PC-3 (cell line): ENCODE data around the gene ZFP1. TPM values are rescaled to one million over a fixed set of nuclear protein-coding genes. Genes with fewer than 3 reads are reported as not detected.

Experiments used
- ATAC-seq: fragments of 200-7000 bp; cut with Tn5 transposase; 2 replicates; pipeline ENCODE4 v1.9.1; 2020; ENCODE audit warnings: mild to moderate bottlenecking, moderate library complexity
- BruUV-seq: library from RNA; stranded (reverse); fragments of 400-500 nt; replicated peaks from 2 replicates; lab custom pipeline; 2021; lab: Mats Ljungman, UMichigan
- CTCF ChIA-PET: fragments of 300-600 bp; sonication (Branson Sonifier 250); formaldehyde crosslinking; loops from one replicate; lab custom pipeline; 2022; ENCODE audit warnings: antibody characterized with exemption; lab: Charles Lee
- POLR2A ChIA-PET: fragments of 300-600 bp; sonication (Branson Sonifier 250); formaldehyde crosslinking; loops from one replicate; lab custom pipeline; 2022; ENCODE audit warnings: antibody characterized with exemption; ENCODE audit not compliant: unreplicated experiment; lab: Charles Lee
- DNase-seq: peaks from one replicate; pipeline ENCODE4 v3.0.0-alpha.2; 2015
- H2AFZ ChIP-seq: fragments of 300-600 bp; sonication (generic); 2 replicates; pipeline ENCODE4 v1.6.0; 2016; ENCODE audit warnings: antibody characterized with exemption, low read length
- H3F3A ChIP-seq: fragments of 300-600 bp; sonication (generic); one replicate; pipeline ENCODE4 v1.6.0; 2017; ENCODE audit warnings: antibody characterized with exemption, low read length, control low read depth, mild to moderate bottlenecking; ENCODE audit not compliant: unreplicated experiment
- H3K27ac ChIP-seq: fragments of 300-600 bp; sonication (generic); 2 replicates; pipeline ENCODE4 v1.5.1; 2016; ENCODE audit warnings: mild to moderate bottlenecking, low read length
- H3K27me3 ChIP-seq: fragments of 300-600 bp; sonication (generic); 2 replicates; pipeline ENCODE4 v1.6.1; 2016; ENCODE audit warnings: low read length, mixed read lengths
- H3K36me3 ChIP-seq: fragments of 300-600 bp; sonication (generic); 2 replicates; pipeline ENCODE4 v1.6.1; 2016; ENCODE audit warnings: low read depth, mixed run types, low read length, mixed read lengths
- H3K4me1 ChIP-seq: fragments of 300-600 bp; sonication (generic); 2 replicates; pipeline ENCODE4 v1.5.1; 2016; ENCODE audit warnings: low read length; ENCODE audit not compliant: insufficient read depth
- H3K4me2 ChIP-seq: fragments of 300-600 bp; sonication (generic); 2 replicates; pipeline ENCODE4 v1.6.0; 2016; ENCODE audit warnings: low read length
- H3K4me3 ChIP-seq: fragments of 300-600 bp; sonication (generic); 2 replicates; pipeline ENCODE4 v1.5.1; 2016; ENCODE audit warnings: mild to moderate bottlenecking, low read length, mixed read lengths
- H3K79me2 ChIP-seq: fragments of 300-600 bp; sonication (generic); 2 replicates; pipeline ENCODE4 v1.6.1; 2017; ENCODE audit warnings: low read length, mixed read lengths
- H3K9ac ChIP-seq: fragments of 300-600 bp; sonication (generic); 2 replicates; pipeline ENCODE4 v1.6.0; 2016; ENCODE audit warnings: mild to moderate bottlenecking, low read length
- H3K9me2 ChIP-seq: fragments of 300-600 bp; sonication (generic); replicated peaks from 2 replicates; pipeline ENCODE4 v1.6.1; 2016; ENCODE audit warnings: mixed run types, low read length, mixed read lengths
- H3K9me3 ChIP-seq: fragments of 300-600 bp; sonication (generic); 2 replicates; pipeline ENCODE4 v1.6.1; 2016; ENCODE audit warnings: low read length, mixed read lengths
- H4K20me1 ChIP-seq: fragments of 300-600 bp; sonication (generic); 2 replicates; pipeline ENCODE4 v1.6.1; 2016; ENCODE audit warnings: low read length, mixed read lengths
- CTCF ChIP-seq: fragments of 300-600 bp; sonication (generic); conservative IDR thresholded peaks from 2 replicates; pipeline ENCODE4 v1.5.1; 2017; ENCODE audit warnings: antibody characterized with exemption, low read depth, mild to moderate bottlenecking, low read length
- EZH2 ChIP-seq: fragments of 300-600 bp; sonication (generic); IDR thresholded peaks from one replicate; pipeline ENCODE4 v1.6.1; 2017; ENCODE audit warnings: antibody characterized with exemption, mild to moderate bottlenecking, low read length; ENCODE audit not compliant: unreplicated experiment
- EZH2phosphoT487 ChIP-seq: fragments of 300-600 bp; sonication (generic); IDR thresholded peaks from 2 replicates; pipeline ENCODE4 v1.6.1; 2018; ENCODE audit warnings: mild to moderate bottlenecking, antibody characterized with exemption, low read length, borderline replicate concordance
- intact Hi-C: fragments of 100-400 bp; cut with micrococcal nuclease; formaldehyde crosslinking; loops from 2 replicates; pipeline ENCODE4 v1.9.0; 2023
- total RNA-seq: library from RNA; depleted of rRNA; stranded (reverse); fragments of >200 nt; gene quantifications from 2 replicates; pipeline ENCODE4 v1.2.3, GENCODE V29; 2014

ZFP1 gene
- total RNA-seq, 1 experiment from 2014 or later, result 3.3 TPM

- DNase-seq, result peak; percentile 75
- Histone ChIP-seq H3K4me1 (peaks cover 7% of the 10 kb centered on the region), H3K36me3 (no peaks in the 10 kb centered on the region), H3K9ac (no peak within 1 kb of the TSS), H3K4me3 (peak within 1 kb of the TSS; percentile 61), H2AFZ (peak within 1 kb of the TSS; percentile 74), H3K27me3 (no peaks in the 10 kb centered on the region), H3F3A (no peaks in the 10 kb centered on the region), H3K9me3 (no peaks in the 10 kb centered on the region), H3K9me2 (no peaks in the 10 kb centered on the region), H3K4me2 (peak within 1 kb of the TSS; percentile 83), H3K79me2 (no peaks in the 10 kb centered on the region), H4K20me1 (no peaks in the 10 kb centered on the region), H3K27ac (no peak within 1 kb of the TSS)
- peak; percentile 100 for ATAC-seq
- intact Hi-C loops, result loop anchor here (2.0 kb wide), 1 partner anchor 33 kb away; the partner anchor contains the start of gene ZFP1
- no peak for TF ChIP-seq EZH2
- no peak for TF ChIP-seq EZH2phosphoT487
- TF ChIP-seq CTCF, result no peak
- TSS peak; percentile 28 for BruUV-seq
- ChIA-PET CTCF (no interaction called here), POLR2A (interaction anchor here (0.5 kb wide), 1 partner anchor 14 kb away, joined by 12 read pairs; no protein-coding TSS in a partner anchor)
Observed at GRCh38 chr16:75116081-75116910, 32.0 kb upstream of the ZFP1 start, which contains the start of gene LDHD. TSS of gene LDHD (minus strand) at chr16:75116780. CDS start at chr16:75116720, 60 bp downstream.

GRCh38 chr16:75116911-75117245 is 31.4 kb upstream of the ZFP1 start:
- POLR2A ChIA-PET, result interaction anchor here (0.5 kb wide), 1 partner anchor 13 kb away, joined by 12 read pairs; no protein-coding TSS in a partner anchor

More at GRCh38 chr16:75116911-75117245, 31.4 kb upstream of the ZFP1 start:
- H3K9me2 ChIP-seq, result no peaks in the 10 kb centered on the region
- peak overlapping the region; percentile 83 for H3K4me2 ChIP-seq
- H4K20me1 ChIP-seq, result no peaks in the 10 kb centered on the region
- no peaks in the 10 kb centered on the region for H3K27me3 ChIP-seq
- no TSS peak for BruUV-seq
- CTCF ChIA-PET, result no interaction called here
- no peaks in the 10 kb centered on the region for H3K36me3 ChIP-seq
- peak; percentile 9 for ATAC-seq
- H3K27ac ChIP-seq, result no peak overlapping the region
- H3K4me1 ChIP-seq, result peaks cover 4% of the 10 kb centered on the region
- TF ChIP-seq EZH2 (no peak), EZH2phosphoT487 (no peak), CTCF (no peak)
- 0 out of 2 replicates have a peak, but pooled peaks cover 3% of the 10 kb centered on the region for H3K9me3 ChIP-seq
- peak overlapping the region; percentile 74 for H2AFZ ChIP-seq
- intact Hi-C loops, result loop anchor here (2.0 kb wide), 1 partner anchor 32 kb away; the partner anchor contains the start of gene ZFP1
- no peak for DNase-seq
- no peak overlapping the region for H3K9ac ChIP-seq
- no peaks in the 10 kb centered on the region for H3K79me2 ChIP-seq
- H3K4me3 ChIP-seq, result peak overlapping the region; percentile 61; the same call in 1 of the 2 replicates
- no peaks in the 10 kb centered on the region for H3F3A ChIP-seq
